DLD1 (cell line): ENCODE results near the gene ALOXE3.

Experiments
- in situ Hi-C: cut with HindIII; loops from 2 replicates; pipeline ENCODE4 v1.10.0; 2017; ENCODE audit warnings: low sequenced_read_pairs

Gene ALOXE3

GRCh38 chr17:8122924-8123694 lies 4.8 kb upstream of the ALOXE3 start:
- in situ Hi-C loops = loop anchor here (25.0 kb wide), 1 partner anchor 189 kb away; the partner anchor contains the start of gene ARHGEF15

GRCh38 chr17:8122422-8122923 lies 4.2 kb upstream of the ALOXE3 start:
- in situ Hi-C loops = loop anchor here (25.0 kb wide), 1 partner anchor 190 kb away; the partner anchor contains the start of gene ARHGEF15

DNA sequence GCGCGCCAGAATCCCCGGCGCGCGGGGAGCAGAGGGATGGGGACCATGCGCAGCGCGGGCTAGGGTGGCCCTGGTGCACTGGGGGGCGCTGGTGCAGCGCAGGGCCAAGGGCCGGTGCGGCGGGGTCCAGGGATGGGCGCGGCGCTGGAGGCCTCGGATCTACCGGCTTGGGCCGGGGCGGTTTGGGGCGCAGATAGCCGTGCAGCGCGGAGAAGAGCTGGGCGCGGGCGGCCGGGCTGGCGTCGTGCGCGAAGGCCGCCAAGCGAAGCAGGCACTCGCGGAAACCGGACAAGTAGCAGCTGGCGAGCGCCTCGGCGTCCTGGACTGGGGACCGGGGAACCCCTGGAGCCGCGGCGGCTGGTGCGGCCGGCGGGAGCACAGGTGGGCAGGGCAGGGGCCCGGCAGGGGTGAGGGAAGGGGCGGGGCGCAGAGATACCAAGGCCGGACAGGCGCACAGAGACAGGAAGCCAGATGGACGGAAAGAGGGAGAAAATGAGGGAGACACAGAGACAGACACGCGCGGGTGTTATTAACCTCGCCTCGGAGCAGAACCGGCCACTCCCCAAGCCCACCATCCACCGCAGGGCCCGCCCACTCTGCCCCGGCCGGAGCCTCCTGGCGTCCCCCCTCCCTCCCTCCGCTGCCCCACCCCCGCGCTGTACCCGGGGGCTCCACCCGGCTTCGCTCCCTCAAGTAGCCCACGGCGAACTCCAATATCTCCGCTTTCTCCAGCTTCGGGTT lies 3.5 kb upstream of the ALOXE3 start:
- in situ Hi-C loops = loop anchor here (25.0 kb wide), 1 partner anchor 190 kb away; the partner anchor contains the start of gene ARHGEF15

GRCh38 chr17:8121407-8121680 lies 3.0 kb upstream of the ALOXE3 start:
- in situ Hi-C loops = loop anchor here (25.0 kb wide), 1 partner anchor 191 kb away; the partner anchor contains the start of gene ARHGEF15

DNA sequence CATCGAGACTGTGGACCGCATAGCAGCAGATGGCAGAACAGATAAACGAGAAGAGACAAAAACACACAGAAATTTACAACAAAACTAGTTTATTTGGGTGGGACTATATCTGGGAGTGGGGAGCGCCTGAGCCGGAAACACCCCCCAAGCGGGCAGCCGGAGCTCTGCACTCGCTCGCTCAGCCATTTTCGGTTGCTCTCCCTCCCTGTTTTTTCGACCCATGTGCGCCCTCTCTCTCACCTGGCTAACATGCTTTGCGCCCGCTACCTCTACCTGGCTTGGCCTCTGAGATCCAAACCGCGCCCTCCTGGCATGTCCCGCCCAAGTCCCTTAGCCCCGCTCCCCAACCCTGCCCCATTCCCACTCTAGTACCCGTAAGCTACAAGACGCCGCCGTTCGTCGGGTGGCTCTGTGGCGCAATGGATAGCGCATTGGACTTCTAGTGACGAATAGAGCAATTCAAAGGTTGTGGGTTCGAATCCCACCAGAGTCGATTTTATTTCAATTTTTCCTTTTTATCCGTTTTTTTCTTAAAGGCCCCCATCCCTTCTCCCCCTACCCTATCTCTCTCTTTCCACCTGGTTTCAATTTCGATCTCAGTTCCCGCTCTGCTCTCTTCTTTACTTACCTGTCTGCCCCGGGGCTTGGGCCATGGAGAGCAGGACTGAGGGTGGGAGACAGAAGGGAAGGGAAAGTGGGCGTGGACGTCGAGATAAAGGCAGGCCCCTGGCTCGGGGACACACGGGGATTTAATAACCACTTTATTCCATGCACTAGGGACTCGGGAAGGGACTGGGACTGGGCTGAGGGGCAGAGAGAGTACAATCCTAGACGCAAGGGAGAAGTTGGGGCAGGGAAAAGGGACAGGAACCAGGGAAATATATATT lies 2.4 kb upstream of the ALOXE3 start:
- in situ Hi-C loops = loop anchor here (25.0 kb wide), 1 partner anchor 192 kb away; the partner anchor contains the start of gene ARHGEF15

DNA sequence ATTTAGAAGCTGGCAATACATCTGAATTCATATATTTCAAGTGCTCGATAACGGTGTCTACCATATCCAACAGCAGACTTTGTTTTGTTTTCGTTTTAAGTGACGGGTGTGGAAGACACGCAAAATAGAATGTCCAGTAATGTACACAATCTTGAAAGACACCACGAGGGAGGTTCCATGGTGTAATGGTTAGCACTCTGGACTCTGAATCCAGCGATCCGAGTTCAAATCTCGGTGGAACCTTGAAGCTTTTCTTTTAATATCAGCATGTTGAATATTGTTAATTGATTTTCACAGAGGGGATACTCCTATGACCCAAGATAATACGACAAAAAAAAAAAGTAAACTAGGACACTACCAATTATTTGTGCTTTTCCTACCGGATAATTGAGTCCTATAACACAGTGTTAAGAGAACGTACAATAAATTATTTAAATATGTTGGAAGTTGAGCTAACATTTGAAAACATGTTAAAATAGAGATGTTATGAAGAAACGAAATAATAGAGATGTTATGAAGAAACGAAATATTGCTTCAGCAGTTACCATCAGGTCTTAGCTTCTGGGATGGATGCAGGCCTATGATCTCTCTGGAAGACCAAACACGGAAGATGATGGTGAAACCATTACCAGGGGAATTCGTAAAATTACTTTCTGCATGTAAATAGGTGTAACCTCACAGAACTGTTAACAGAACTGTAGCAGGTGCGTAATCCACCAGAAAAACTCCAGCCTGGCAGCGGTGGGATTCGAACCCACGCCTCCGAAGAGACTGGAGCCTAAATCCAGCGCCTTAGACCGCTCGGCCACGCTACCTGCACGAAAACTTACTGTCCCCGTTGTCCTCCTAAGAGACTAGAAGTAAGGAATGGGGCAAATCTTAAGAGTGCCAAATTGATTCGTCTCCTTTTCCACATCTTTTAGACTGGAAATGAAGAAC lies 1.5 kb upstream of the ALOXE3 start:
- in situ Hi-C loops = loop anchor here (25.0 kb wide), 1 partner anchor 192 kb away; the partner anchor contains the start of gene ARHGEF15

DNA sequence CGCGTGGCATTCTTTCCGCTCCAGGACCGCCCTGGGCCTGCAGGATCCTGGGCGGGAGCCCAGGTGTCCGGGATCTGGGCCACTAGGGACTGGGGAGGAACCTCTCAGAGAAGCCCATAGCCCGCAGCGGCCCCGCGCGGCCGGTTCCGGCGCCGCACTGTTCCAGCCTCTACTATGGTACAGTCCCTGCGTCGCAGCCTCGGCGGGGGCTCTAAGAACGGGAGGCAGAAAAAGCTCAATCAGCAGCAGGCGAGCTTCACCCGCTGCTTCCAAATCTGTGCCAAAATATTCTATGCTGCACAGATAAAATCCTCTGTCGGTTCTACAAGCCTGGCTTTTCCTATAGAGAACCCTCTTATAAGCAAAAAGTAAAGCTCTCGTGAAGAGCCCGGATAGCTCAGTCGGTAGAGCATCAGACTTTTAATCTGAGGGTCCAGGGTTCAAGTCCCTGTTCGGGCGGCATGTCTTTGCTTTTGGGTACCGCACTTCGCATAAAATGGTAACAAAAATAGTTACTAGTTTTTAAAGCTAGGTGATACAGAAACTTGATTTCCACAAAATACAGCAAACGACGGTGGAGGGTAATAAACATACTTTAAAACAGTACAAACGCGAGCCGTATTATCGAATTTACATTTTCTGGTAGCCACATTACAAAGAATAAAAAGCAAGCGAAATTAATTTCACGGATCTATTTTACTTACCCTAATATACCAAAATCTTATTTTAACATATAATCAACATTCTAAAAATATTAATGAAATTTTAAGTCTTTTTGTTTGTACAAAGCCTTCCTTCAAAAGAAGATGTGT lies 661 bp upstream of the ALOXE3 start:
- in situ Hi-C loops = loop anchor here (25.0 kb wide), 1 partner anchor 193 kb away; the partner anchor contains the start of gene ARHGEF15

DNA sequence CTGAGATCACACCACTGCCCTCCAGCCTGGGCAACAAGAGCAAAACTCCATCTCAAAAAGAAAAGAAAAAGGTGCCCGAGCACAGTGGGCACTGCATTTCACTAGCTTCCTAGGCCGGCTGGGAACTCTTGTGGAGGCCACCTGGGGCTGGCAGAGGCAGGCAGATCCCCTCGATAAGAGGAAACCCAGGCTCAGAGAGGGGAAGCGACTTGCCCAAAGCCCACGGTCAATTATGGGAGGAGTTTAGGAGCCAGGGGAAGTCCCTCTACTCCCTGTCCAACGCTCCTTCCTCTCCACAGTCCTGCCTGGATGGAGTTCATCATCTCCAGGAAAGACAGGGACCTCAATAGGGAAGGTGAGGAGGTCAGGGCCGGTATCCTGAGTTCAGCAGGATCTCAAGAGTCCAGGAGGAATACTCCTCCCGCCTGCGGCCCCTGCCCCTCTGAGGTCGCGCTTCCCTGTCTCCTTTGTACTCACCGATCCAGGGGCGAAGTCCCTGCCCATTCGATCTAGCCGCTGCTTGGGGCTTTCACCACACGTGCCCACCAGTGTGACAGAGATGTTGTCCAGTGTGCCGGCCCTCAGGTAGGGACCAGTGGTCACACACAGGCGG lies 841 bp downstream of the ALOXE3 start:
- in situ Hi-C loops = loop anchor here (25.0 kb wide), 1 partner anchor 195 kb away; the partner anchor contains the start of gene ARHGEF15

GRCh38 chr17:8116776-8117175 lies 1.5 kb downstream of the ALOXE3 start:
- in situ Hi-C loops = loop anchor here (25.0 kb wide), 1 partner anchor 196 kb away; the partner anchor contains the start of gene ARHGEF15

DNA sequence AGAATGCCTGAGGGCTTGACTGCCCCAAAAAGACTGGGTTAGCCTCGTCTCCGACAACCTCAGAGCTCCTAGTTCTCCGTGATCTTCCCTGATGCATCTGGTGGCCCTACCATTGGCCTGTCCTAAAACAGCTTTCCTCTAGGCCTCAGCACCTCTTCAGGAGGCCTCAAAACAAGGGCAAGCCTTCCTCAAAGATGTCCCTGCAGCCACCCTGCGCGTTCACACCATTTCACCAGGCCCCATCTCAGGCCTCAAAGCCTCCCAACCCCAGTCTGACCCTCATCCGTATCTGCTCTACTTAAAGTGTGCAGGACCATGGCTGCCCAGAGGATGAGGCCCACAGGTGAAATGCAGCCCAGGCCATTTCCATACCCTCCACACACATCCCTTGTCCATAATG lies 7.4 kb downstream of the ALOXE3 start:
- in situ Hi-C loops = loop anchor here (25.0 kb wide), 1 partner anchor 201 kb away; the partner anchor contains the start of gene ARHGEF15

GRCh38 chr17:8110456-8110804 lies 7.9 kb downstream of the ALOXE3 start:
- in situ Hi-C loops = loop anchor here (25.0 kb wide), 1 partner anchor 202 kb away; the partner anchor contains the start of gene ARHGEF15

- in situ Hi-C loops = loop anchor here (25.0 kb wide), 1 partner anchor 202 kb away; the partner anchor contains the start of gene ARHGEF15
Observed at GRCh38 chr17:8109661-8110455, 8.5 kb downstream of the ALOXE3 start.

- in situ Hi-C loops = loop anchor here (25.0 kb wide), 1 partner anchor 203 kb away; the partner anchor contains the start of gene ARHGEF15
Observed at GRCh38 chr17:8108972-8109660, 9.2 kb downstream of the ALOXE3 start.

GRCh38 chr17:8106980-8107379 lies 11.3 kb downstream of the ALOXE3 start:
- in situ Hi-C loops = loop anchor here (25.0 kb wide), 1 partner anchor 205 kb away; the partner anchor contains the start of gene ARHGEF15

DNA sequence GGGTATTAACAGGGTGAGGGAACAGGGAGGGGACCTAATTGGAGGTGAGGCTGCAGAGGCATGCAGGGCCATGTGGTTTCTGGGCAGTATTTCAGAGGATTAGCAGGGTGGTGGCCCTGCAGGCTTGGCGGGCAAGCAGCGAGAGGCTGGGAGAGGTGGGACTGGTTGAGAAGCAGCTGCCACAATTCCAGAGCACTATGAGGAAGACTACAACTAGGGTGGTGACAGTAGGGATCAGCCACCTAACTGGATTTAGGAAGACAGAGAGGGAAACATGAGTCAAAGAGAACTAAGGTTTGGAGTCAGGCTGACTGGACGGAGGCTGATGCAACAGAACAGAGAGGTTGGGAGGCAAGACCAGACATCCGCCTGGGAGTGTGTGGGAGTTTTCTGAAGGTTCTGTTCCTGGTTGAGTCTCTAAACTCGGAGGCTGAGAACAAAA lies 12.3 kb downstream of the ALOXE3 start:
- in situ Hi-C loops = loop anchor here (25.0 kb wide), 1 partner anchor 206 kb away; the partner anchor contains the start of gene ARHGEF15

DNA sequence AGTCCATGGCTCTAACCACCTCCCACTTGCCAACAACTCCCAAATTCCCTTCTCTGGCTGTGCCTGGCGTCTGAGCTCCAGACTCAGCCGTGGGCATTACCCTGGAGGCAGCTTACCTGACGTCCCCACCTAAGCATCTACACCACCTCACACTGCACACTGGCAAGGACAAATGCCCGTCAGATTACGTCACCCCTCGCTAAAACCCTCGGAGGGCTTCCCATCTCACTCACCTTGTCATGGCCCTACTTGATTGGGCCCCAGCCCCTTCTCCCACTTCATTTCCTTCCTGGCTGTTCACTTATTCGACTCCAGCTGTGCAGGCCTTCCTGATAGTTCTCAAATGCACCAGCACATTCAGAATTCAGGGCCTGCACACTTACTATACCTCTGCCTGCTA lies 13.4 kb downstream of the ALOXE3 start:
- in situ Hi-C loops = loop anchor here (25.0 kb wide), 1 partner anchor 207 kb away; the partner anchor contains the start of gene ARHGEF15
